ENCODE results near the gene IQUB.
A peak's percentile ranks its signal among the peaks of the same experiment; 100 is the strongest.

IQUB gene

GRCh38 chr7:123534383-123535260 lies at the start of gene IQUB:
Gene IQUB, minus strand, starts transcription at chr7:123534595. Its CDS starts 22,255 bp downstream, at chr7:123512340.
- Mint-ChIP-seq H3K9me3 (no peaks in the 10 kb centered on the region), H3K27me3 (ENCODE audit: low read depth) (peaks cover 4% of the 10 kb centered on the region), H3K4me3 (peak within 1 kb of the TSS; percentile 85 to 94 (median 88)), H3K4me1 (peaks cover 26% of the 10 kb centered on the region), H3K27ac (peak within 1 kb of the TSS; percentile 18 to 99 (median 99)), H3K36me3 (ENCODE audit: low read depth) (no peaks in the 10 kb centered on the region)
- no peak for TF ChIP-seq CTCF (IDR thresholded peaks at IDR 0.05; ENCODE audit: unreplicated experiment in 3 of 3)

- Mint-ChIP-seq H3K27me3 (ENCODE audit: low read depth) (no peaks in the 10 kb centered on the region), H3K27ac (no peak overlapping the region)
Observed at GRCh38 chr7:123583821-123584220, 49.4 kb upstream of the IQUB start.

GRCh38 chr7:123581162-123581459 lies 46.7 kb upstream of the IQUB start:
- no peak overlapping the region for H3K27ac Mint-ChIP-seq
- no peak overlapping the region for H3K4me3 Mint-ChIP-seq
- peak in 1 of 3 experiments; percentile 5 for TF ChIP-seq CTCF (IDR thresholded peaks at IDR 0.05; ENCODE audit: unreplicated experiment in 3 of 3)
- no peaks in the 10 kb centered on the region for H3K27me3 Mint-ChIP-seq (ENCODE audit: low read depth)
- H3K4me1 Mint-ChIP-seq = no peaks in the 10 kb centered on the region
- H3K36me3 Mint-ChIP-seq (ENCODE audit: low read depth) = no peaks in the 10 kb centered on the region
- no peaks in the 10 kb centered on the region for H3K9me3 Mint-ChIP-seq

More at GRCh38 chr7:123583821-123584220, 49.4 kb upstream of the IQUB start:
- no peak for TF ChIP-seq CTCF (IDR thresholded peaks at IDR 0.05; ENCODE audit: unreplicated experiment in 3 of 3)
- no peaks in the 10 kb centered on the region for H3K36me3 Mint-ChIP-seq (ENCODE audit: low read depth)
- H3K4me1 Mint-ChIP-seq = no peaks in the 10 kb centered on the region
- H3K9me3 Mint-ChIP-seq = no peaks in the 10 kb centered on the region
- no peak overlapping the region for H3K4me3 Mint-ChIP-seq

DNA sequence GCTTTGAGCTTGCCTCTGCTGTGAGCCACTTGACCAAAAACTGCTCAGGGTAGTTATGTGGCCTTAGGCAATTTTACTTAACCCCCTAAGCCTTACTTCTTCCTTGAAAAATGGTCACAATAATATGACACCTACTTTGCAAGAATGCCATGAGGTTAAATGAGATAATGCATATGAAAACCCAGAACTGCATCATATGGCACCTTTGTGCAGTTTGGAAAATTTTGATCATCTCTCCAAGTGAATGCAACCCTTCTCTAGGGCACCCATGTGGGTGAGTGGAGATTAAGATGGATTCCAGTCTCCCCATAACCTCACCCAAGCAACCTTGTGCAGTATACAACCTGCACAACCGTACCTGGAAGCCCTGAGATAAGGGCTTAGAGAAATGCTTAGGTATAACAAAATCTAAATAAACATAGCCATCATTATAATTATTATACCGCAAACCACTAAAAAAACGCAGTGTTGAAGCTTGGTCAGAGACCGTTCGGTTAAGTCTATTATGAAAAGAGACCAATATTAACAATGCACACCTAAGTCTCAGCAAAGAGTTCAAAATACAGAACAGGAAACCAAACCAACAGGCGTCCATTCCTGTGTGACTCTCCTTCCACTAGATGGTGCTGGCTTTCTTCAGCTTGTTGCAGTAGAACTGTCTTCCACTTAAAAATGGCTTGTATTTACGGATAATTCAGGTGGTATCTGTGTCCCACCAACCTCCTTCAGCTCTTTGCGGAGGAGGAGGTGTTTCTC lies 46.2 kb upstream of the IQUB start:
- peak; percentile 69 to 81 (median 78) for TF ChIP-seq CTCF (IDR thresholded peaks at IDR 0.05; ENCODE audit: unreplicated experiment in 3 of 3)
- Mint-ChIP-seq H3K27me3 (ENCODE audit: low read depth) (no peaks in the 10 kb centered on the region), H3K9me3 (no peaks in the 10 kb centered on the region), H3K27ac (no peak overlapping the region), H3K4me1 (no peaks in the 10 kb centered on the region), H3K4me3 (no peak overlapping the region), H3K36me3 (ENCODE audit: low read depth) (no peaks in the 10 kb centered on the region)

GRCh38 chr7:123579416-123579815 lies 45.0 kb upstream of the IQUB start:
- no peak for TF ChIP-seq CTCF (IDR thresholded peaks at IDR 0.05; ENCODE audit: unreplicated experiment in 3 of 3)
- no peak overlapping the region for H3K4me3 Mint-ChIP-seq
- no peak overlapping the region for H3K27ac Mint-ChIP-seq
- no peaks in the 10 kb centered on the region for H3K27me3 Mint-ChIP-seq (ENCODE audit: low read depth)
- H3K36me3 Mint-ChIP-seq (ENCODE audit: low read depth) = no peaks in the 10 kb centered on the region
- H3K4me1 Mint-ChIP-seq = no peaks in the 10 kb centered on the region
- H3K9me3 Mint-ChIP-seq = no peaks in the 10 kb centered on the region

All from nephron (organoid).